Mesenchymal stem cell (in vitro differentiated cells and primary cell): ENCODE measurements around the gene MPHOSPH10.

Experiments
- DNase-seq: peaks from one replicate; pipeline ENCODE4 v3.0.0-alpha.2; 2013
- H2AFZ ChIP-seq: one replicate; pipeline ENCODE4 v1.6.1; 2013; ENCODE audit warnings: low read depth, mild to moderate bottlenecking, control low read depth, inconsistent platforms, low read length, moderate library complexity
- H2AK5ac ChIP-seq: 2 replicates; pipeline ENCODE4 v1.6.1; 2013; ENCODE audit warnings: low read length, moderate library complexity, mild to moderate bottlenecking, inconsistent platforms; ENCODE audit not compliant: severe bottlenecking
- H2BK120ac ChIP-seq: one replicate; pipeline ENCODE4 v1.6.1; 2013; ENCODE audit warnings: low read depth, mild to moderate bottlenecking, inconsistent platforms, low read length, moderate library complexity
- H2BK12ac ChIP-seq, 2 experiments: one replicate each; pipeline ENCODE4 v1.6.1; 2013; ENCODE audit warnings: inconsistent platforms in 2 of 2, low read length in 2 of 2, mild to moderate bottlenecking in 2 of 2, moderate library complexity in 2 of 2, control low read depth in 1 of 2
- H2BK15ac ChIP-seq: one replicate; pipeline ENCODE4 v1.6.1; 2013; ENCODE audit warnings: mild to moderate bottlenecking, low read depth, inconsistent platforms; ENCODE audit not compliant: poor library complexity, severe bottlenecking
- H2BK5ac ChIP-seq: 2 replicates; pipeline ENCODE4 v1.6.1; 2013; ENCODE audit warnings: low read depth, mild to moderate bottlenecking, low read length, control low read depth, inconsistent platforms; ENCODE audit not compliant: poor library complexity, severe bottlenecking
- H3K14ac ChIP-seq, 2 experiments: one replicate each; pipeline ENCODE4 v1.6.1; 2013; ENCODE audit warnings: inconsistent platforms in 2 of 2, low read length in 2 of 2, control low read depth in 1 of 2, mild to moderate bottlenecking in 1 of 2, moderate library complexity in 1 of 2
- H3K18ac ChIP-seq, 2 experiments: one replicate each; pipeline ENCODE4 v1.6.1; 2013; ENCODE audit warnings: inconsistent platforms in 2 of 2, low read length in 2 of 2, control low read depth in 1 of 2, low read depth in 1 of 2, mild to moderate bottlenecking in 1 of 2
- H3K23ac ChIP-seq, 2 experiments: one replicate each; pipeline ENCODE4 v1.6.1; 2013; ENCODE audit warnings: inconsistent platforms in 2 of 2, low read length in 2 of 2, mild to moderate bottlenecking in 2 of 2, moderate library complexity in 2 of 2, control low read depth in 1 of 2
- H3K27ac ChIP-seq: 2 replicates; pipeline ENCODE4 v1.5.1; 2013; ENCODE audit warnings: mild to moderate bottlenecking, moderate library complexity, low read length, control low read depth, inconsistent platforms; ENCODE audit not compliant: poor library complexity, severe bottlenecking
- H3K27me3 ChIP-seq, 2 experiments: 2 replicates each; pipeline versions ENCODE4 v1.6.1 to v1.7.0; 2013; ENCODE audit warnings: low read length in 2 of 2, mild to moderate bottlenecking in 2 of 2, moderate library complexity in 2 of 2, control low read depth in 1 of 2, inconsistent platforms in 1 of 2; ENCODE audit not compliant: control insufficient read depth in 1 of 2, insufficient read depth in 1 of 2
- H3K36me3 ChIP-seq, 2 experiments: 2 replicates each; pipeline versions ENCODE4 v1.6.1 to v1.7.0; 2013; ENCODE audit warnings: low read length in 2 of 2, control low read depth in 1 of 2, inconsistent platforms in 1 of 2, low read depth in 1 of 2, mild to moderate bottlenecking in 1 of 2; ENCODE audit not compliant: insufficient read depth in 2 of 2, control insufficient read depth in 1 of 2
- H3K4ac ChIP-seq, 2 experiments: one replicate each; pipeline ENCODE4 v1.6.1; 2013; ENCODE audit warnings: inconsistent platforms in 2 of 2, low read length in 2 of 2, mild to moderate bottlenecking in 2 of 2, moderate library complexity in 2 of 2, control low read depth in 1 of 2, low read depth in 1 of 2
- H3K4me1 ChIP-seq: 2 replicates; pipeline ENCODE4 v1.6.1; 2013; ENCODE audit warnings: low read depth, low read length, control low read depth; ENCODE audit not compliant: control insufficient read depth, insufficient read depth
- H3K4me2 ChIP-seq: 2 replicates; pipeline ENCODE4 v1.6.1; 2013; ENCODE audit warnings: low read length, mild to moderate bottlenecking, inconsistent platforms; ENCODE audit not compliant: poor library complexity, severe bottlenecking
- H3K4me3 ChIP-seq, 2 experiments: 2 replicates each; pipeline versions ENCODE4 v1.5.1 to v1.7.0; 2013; ENCODE audit warnings: low read length in 2 of 2, mild to moderate bottlenecking in 2 of 2, control low read depth in 1 of 2, low read depth in 1 of 2; ENCODE audit not compliant: insufficient read depth in 1 of 2
- H3K79me1 ChIP-seq: replicated peaks from 2 replicates; pipeline ENCODE4 v1.6.1; 2013; ENCODE audit warnings: mild to moderate bottlenecking, control low read depth, low read length, inconsistent platforms; ENCODE audit not compliant: poor library complexity, severe bottlenecking
- H3K9ac ChIP-seq: 2 replicates; pipeline ENCODE4 v1.7.0; 2013; ENCODE audit warnings: mild to moderate bottlenecking, low read length, moderate library complexity
- H3K9me3 ChIP-seq: 2 replicates; pipeline ENCODE4 v1.7.0; 2013; ENCODE audit warnings: mild to moderate bottlenecking, low read length; ENCODE audit not compliant: control insufficient read depth
- H4K8ac ChIP-seq: one replicate; pipeline ENCODE4 v1.6.1; 2013; ENCODE audit warnings: inconsistent platforms, mild to moderate bottlenecking, low read length, moderate library complexity
- H4K91ac ChIP-seq: one replicate; pipeline ENCODE4 v1.6.1; 2013; ENCODE audit warnings: mild to moderate bottlenecking, low read length, inconsistent platforms
- WGBS: methylation state at CpG from one replicate; pipeline ENCODE4 v1.1.7; 2013; ENCODE audit warnings: mixed read lengths; 5-methylcytosine and 5-hydroxymethylcytosine counted together

The MPHOSPH10 gene

GRCh38 chr2:71186973-71187372, 56.5 kb downstream of the MPHOSPH10 start:
- no peak for DNase-seq
- H2AFZ ChIP-seq, result no peak overlapping the region
- H3K27ac ChIP-seq, result no peak overlapping the region
- H3K36me3 ChIP-seq, result no peaks in the 10 kb centered on the region
- no peak overlapping the region for H3K4me3 ChIP-seq
- H3K27me3 ChIP-seq, result peaks cover under 1 to 5% of the 10 kb centered on the region in 2 experiments
- H4K91ac ChIP-seq, result no peak overlapping the region
- WGBS, result 33% methylated on average over 1 of the region's 1 CpG
- no peak overlapping the region for H2BK5ac ChIP-seq
- no peak overlapping the region for H2BK120ac ChIP-seq
- no peak overlapping the region for H2BK12ac ChIP-seq
- no peak overlapping the region for H2AK5ac ChIP-seq
- H3K9me3 ChIP-seq, result no peaks in the 10 kb centered on the region
- H4K8ac ChIP-seq, result no peak overlapping the region
- no peak overlapping the region for H3K18ac ChIP-seq
- H3K4me1 ChIP-seq, result no peaks in the 10 kb centered on the region
- no peak overlapping the region for H3K14ac ChIP-seq
- no peak overlapping the region for H2BK15ac ChIP-seq
- H3K79me1 ChIP-seq, result no peaks in the 10 kb centered on the region
- no peak overlapping the region for H3K9ac ChIP-seq
- no peak overlapping the region for H3K23ac ChIP-seq
- H3K4me2 ChIP-seq, result no peak overlapping the region
- no peak overlapping the region for H3K4ac ChIP-seq

GRCh38 chr2:71187589-71187988, 57.2 kb downstream of the MPHOSPH10 start:
- H3K4me1 ChIP-seq, result no peaks in the 10 kb centered on the region
- H2BK12ac ChIP-seq, result no peak overlapping the region
- H3K4me3 ChIP-seq, result no peak overlapping the region
- H3K79me1 ChIP-seq, result no peaks in the 10 kb centered on the region
- H2AK5ac ChIP-seq, result no peak overlapping the region
- no peak overlapping the region for H3K4me2 ChIP-seq
- no peak overlapping the region for H4K8ac ChIP-seq
- peaks cover 0 to 5% of the 10 kb centered on the region in 2 experiments for H3K27me3 ChIP-seq
- DNase-seq, result no peak
- no peak overlapping the region for H2BK15ac ChIP-seq
- H2BK5ac ChIP-seq, result no peak overlapping the region
- no peaks in the 10 kb centered on the region for H3K36me3 ChIP-seq
- H3K23ac ChIP-seq, result no peak overlapping the region
- H4K91ac ChIP-seq, result no peak overlapping the region
- no peak overlapping the region for H2BK120ac ChIP-seq
- H3K14ac ChIP-seq, result no peak overlapping the region
- no peak overlapping the region for H3K9ac ChIP-seq
- no peak overlapping the region for H3K4ac ChIP-seq
- H3K27ac ChIP-seq, result no peak overlapping the region
- WGBS, result 90% methylated on average over 2 of the region's 2 CpGs
- H3K9me3 ChIP-seq, result no peaks in the 10 kb centered on the region
- H2AFZ ChIP-seq, result no peak overlapping the region
- no peak overlapping the region for H3K18ac ChIP-seq

- no peak overlapping the region for H3K18ac ChIP-seq
- H4K91ac ChIP-seq, result no peak overlapping the region
- peak; percentile 11 for DNase-seq
- H2BK120ac ChIP-seq, result no peak overlapping the region
- H2BK15ac ChIP-seq, result no peak overlapping the region
- H3K4me1 ChIP-seq, result no peaks in the 10 kb centered on the region
- no peak overlapping the region for H3K27ac ChIP-seq
- no peak overlapping the region for H2BK5ac ChIP-seq
- H2AK5ac ChIP-seq, result no peak overlapping the region
- H3K4me3 ChIP-seq, result no peak overlapping the region
- WGBS, result 55% methylated on average over 3 of the region's 3 CpGs
- H3K14ac ChIP-seq, result no peak overlapping the region
- no peaks in the 10 kb centered on the region for H3K9me3 ChIP-seq
- peaks cover 0 to 5% of the 10 kb centered on the region in 2 experiments for H3K27me3 ChIP-seq
- H3K4me2 ChIP-seq, result no peak overlapping the region
- no peak overlapping the region for H2AFZ ChIP-seq
- no peak overlapping the region for H3K9ac ChIP-seq
- H4K8ac ChIP-seq, result no peak overlapping the region
- no peaks in the 10 kb centered on the region for H3K36me3 ChIP-seq
- no peak overlapping the region for H2BK12ac ChIP-seq
- no peak overlapping the region for H3K4ac ChIP-seq
- no peaks in the 10 kb centered on the region for H3K79me1 ChIP-seq
- H3K23ac ChIP-seq, result no peak overlapping the region
Measured at GRCh38 chr2:71190656-71191569, 60.5 kb downstream of the MPHOSPH10 start.

- Histone ChIP-seq H2AK5ac (no peak overlapping the region), H2BK15ac (no peak overlapping the region), H3K27me3 (peaks cover 0 to 5% of the 10 kb centered on the region in 2 experiments), H3K9me3 (no peaks in the 10 kb centered on the region), H4K91ac (no peak overlapping the region), H3K18ac (no peak overlapping the region), H3K23ac (no peak overlapping the region), H3K36me3 (no peaks in the 10 kb centered on the region), H3K79me1 (no peaks in the 10 kb centered on the region), H3K4ac (no peak overlapping the region), H2BK5ac (no peak overlapping the region), H2BK12ac (no peak overlapping the region), H3K4me3 (no peak overlapping the region), H2BK120ac (no peak overlapping the region), H3K27ac (no peak overlapping the region), H3K9ac (no peak overlapping the region), H2AFZ (no peak overlapping the region), H3K4me1 (no peaks in the 10 kb centered on the region), H3K14ac (no peak overlapping the region), H4K8ac (no peak overlapping the region), H3K4me2 (no peak overlapping the region)
- no peak for DNase-seq
- WGBS, result 87% methylated on average over 3 of the region's 3 CpGs
Measured at GRCh38 chr2:71191570-71191943, 61.1 kb downstream of the MPHOSPH10 start.
